Lung microvascular endothelial cell (primary cell): ENCODE measurements around the gene DCDC2. TPM values are rescaled to one million over a fixed set of nuclear protein-coding genes. Genes with fewer than 3 reads are reported as not detected.
A peak's percentile ranks its signal among the peaks of the same experiment; 100 is the strongest.
"Not testable (repeated sequence)": the region's sequence is repeated elsewhere in the genome, so short reads cannot be mapped to it uniquely, and the experiment has no call there.

Experiments
- DNase-seq, 2 donors: peaks; one replicate each; pipeline versions ENCODE4 v3.0.0 to v3.0.0-alpha.2; 2010; ENCODE audit warnings: low read depth in 2 of 2
- total RNA-seq: library from RNA; depleted of rRNA; stranded (reverse); fragments of >200 nt; gene quantifications from 2 replicates; pipeline ENCODE4 v1.2.1, GENCODE V29; 2014

DCDC2 gene
- total RNA-seq, 1 donor from 2014 or later = not detected

GRCh38 chr6:24327756-24328155 is 30.1 kb downstream of the DCDC2 start:
- no peak for DNase-seq

- DNase-seq = no peak
These were observed 31.9 kb downstream of the DCDC2 start for GRCh38 chr6:24325978-24326377.

GRCh38 chr6:24324617-24325016 is 33.2 kb downstream of the DCDC2 start:
- DNase-seq = no peak

GRCh38 chr6:24323632-24324337 is 34.1 kb downstream of the DCDC2 start:
- DNase-seq = no peak

- no peak for DNase-seq
These were observed 34.9 kb downstream of the DCDC2 start for GRCh38 chr6:24322924-24323323.

GRCh38 chr6:24322446-24322845 is 35.4 kb downstream of the DCDC2 start:
- DNase-seq = not testable (repeated sequence)

GRCh38 chr6:24321538-24322162 is 36.2 kb downstream of the DCDC2 start:
- no peak for DNase-seq

- DNase-seq = peak in 1 of 2 donors; percentile 29
These were observed 44.4 kb downstream of the DCDC2 start for GRCh38 chr6:24313251-24314141.

GRCh38 chr6:24311775-24312174 is 46.1 kb downstream of the DCDC2 start:
- not testable (repeated sequence) for DNase-seq

- DNase-seq = no peak
These were observed 50.0 kb downstream of the DCDC2 start for GRCh38 chr6:24307881-24308280.

GRCh38 chr6:24306936-24307335 is 50.9 kb downstream of the DCDC2 start:
- no peak for DNase-seq

- no peak for DNase-seq
These were observed 51.8 kb downstream of the DCDC2 start for GRCh38 chr6:24306038-24306437.

- no peak for DNase-seq
These were observed 60.9 kb downstream of the DCDC2 start for GRCh38 chr6:24296944-24297343.

GRCh38 chr6:24293852-24294251 is 64.0 kb downstream of the DCDC2 start:
- not testable (repeated sequence) for DNase-seq

- no peak for DNase-seq
These were observed 70.6 kb downstream of the DCDC2 start for GRCh38 chr6:24287239-24287638.

- no peak for DNase-seq
These were observed 73.9 kb downstream of the DCDC2 start for GRCh38 chr6:24284006-24284405.

- peak; percentile 56 to 84 for DNase-seq
These were observed 74.5 kb downstream of the DCDC2 start for GRCh38 chr6:24283043-24283985.

GRCh38 chr6:24274441-24275083 is 83.3 kb downstream of the DCDC2 start:
- peak; percentile 11 to 27 for DNase-seq

- no peak for DNase-seq
These were observed 84.6 kb downstream of the DCDC2 start for GRCh38 chr6:24273096-24273870.

- no peak for DNase-seq
These were observed 85.3 kb downstream of the DCDC2 start for GRCh38 chr6:24272553-24272952.
